Right lobe of liver (tissue), 6 donors: ENCODE measurements around the gene SCRT2. TPM values are rescaled to one million over a fixed set of nuclear protein-coding genes. Genes with fewer than 3 reads are reported as not detected.

Experiments used
- ATAC-seq, 4 donors: fragments of 200-7000 bp; cut with Tn5 transposase; one replicate each; pipeline ENCODE4 v1.9.1; 2020; ENCODE audit warnings: mild to moderate bottlenecking in 4 of 4, moderate library complexity in 4 of 4
- DNase-seq, 3 donors: peaks; one replicate each; pipeline ENCODE4 v3.0.0-alpha.2; 2020
- H3K27ac ChIP-seq, 3 donors: fragments of 200-600 bp; one replicate each; pipeline ENCODE4 v1.8.0; 2022
- H3K27me3 ChIP-seq, 2 donors: fragments of 200-600 bp; one replicate each; pipeline ENCODE4 v1.8.0; 2022
- H3K36me3 ChIP-seq, 4 donors: fragments of 200-600 bp; sonication (generic) in 1 of 4; one replicate each; pipeline versions ENCODE4 v1.5.1 to v1.8.0; 2017 to 2022; ENCODE audit warnings: control low read depth in 1 of 4
- H3K4me1 ChIP-seq, 4 donors: fragments of 200-600 bp; sonication (generic) in 1 of 4; one replicate each; pipeline versions ENCODE4 v1.5.1 to v1.8.0; 2017 to 2022; ENCODE audit warnings: control low read depth in 1 of 4
- H3K4me3 ChIP-seq, 3 donors: fragments of 200-600 bp; one replicate each; pipeline ENCODE4 v1.8.0; 2022
- H3K9me3 ChIP-seq, 4 donors: fragments of 200-600 bp; sonication (generic) in 1 of 4; one replicate each; pipeline versions ENCODE4 v1.5.1 to v1.8.0; 2017 to 2022; ENCODE audit warnings: control low read depth in 1 of 4
- CTCF ChIP-seq, 4 donors: fragments of 200-600 bp in 3 of 4; fragments of 450-650 bp in 1 of 4; IDR thresholded peaks; one replicate each; pipeline versions ENCODE4 v1.5.1 to v1.8.0; 2016 to 2022; ENCODE audit warnings: antibody characterized with exemption in 4 of 4, mild to moderate bottlenecking in 2 of 4
- POLR2A ChIP-seq: fragments of 450-650 bp; IDR thresholded peaks from one replicate; pipeline ENCODE4 v1.6.1; 2017; ENCODE audit warnings: antibody characterized with exemption, mild to moderate bottlenecking
- WGBS: methylation state at CpG from one replicate; pipeline ENCODE4 v1.1.6; 2018; ENCODE audit warnings: low coverage, low lambda C conversion rate; ENCODE audit not compliant: insufficient coverage; ENCODE audit errors: missing lambda C conversion rate; 5-methylcytosine and 5-hydroxymethylcytosine counted together
- intact Hi-C, 2 donors: fragments of 100-400 bp; cut with DNase I; formaldehyde crosslinking; loops; one replicate each; pipeline versions ENCODE4 v1.11.2 to v1.14.1; 2022
- total RNA-seq, 6 experiments: library from RNA; depleted of rRNA in 2 of 6; stranded (reverse); fragments of >200 nt in 2 of 6; fragmentation: NEBNext Ultra II Directional in 3 of 6; extraction: Animal tissue kit (Norgen Biotek cat#: 25700) in 3 of 6; gene quantifications; one replicate each; pipeline versions ENCODE4 v1.1.0 to v1.2.4, GENCODE V29; 2016 to 2023
- donor health status: DM: no; HTN: yes; CAD: no.
- donor health status: DM: no; HTN: no; CAD: no.
- donor health status: DM: no; HTN: no; CAD: no.
- donor health status: DM: no; HTN: yes; CAD: no.
- donor health status: DM: no; HTN: yes; CAD: no.

The SCRT2 gene
- total RNA-seq, 6 experiments from 2014 or later, result not detected

- Histone ChIP-seq H3K4me1 (peaks cover 0 to 8% (median 0%) of the 10 kb centered on the region in 4 donors), H3K36me3 (no peaks in the 10 kb centered on the region), H3K4me3 (no peak overlapping the region), H3K27me3 (peaks cover 0 to 12% of the 10 kb centered on the region in 2 donors), H3K9me3 (no peaks in the 10 kb centered on the region), H3K27ac (no peak overlapping the region)
- DNase-seq (no peak), ATAC-seq (no peak)
- WGBS, result 71% methylated on average over 2 of the region's 2 CpGs
- TF ChIP-seq POLR2A (no peak), CTCF (IDR thresholded peaks at IDR 0.05) (no peak)
- intact Hi-C loops, result no loop called here
Observed at GRCh38 chr20:680638-681187, 5.1 kb upstream of the SCRT2 start.

GRCh38 chr20:677957-678356 lies 2.4 kb upstream of the SCRT2 start:
- Histone ChIP-seq H3K36me3 (no peaks in the 10 kb centered on the region), H3K4me1 (peaks cover 0 to 13% (median 0%) of the 10 kb centered on the region in 4 donors), H3K9me3 (no peaks in the 10 kb centered on the region), H3K4me3 (no peak overlapping the region), H3K27ac (no peak overlapping the region), H3K27me3 (peaks cover 0 to 12% of the 10 kb centered on the region in 2 donors)
- no peak for TF ChIP-seq CTCF (IDR thresholded peaks at IDR 0.05)
- TF ChIP-seq POLR2A, result no peak
- intact Hi-C loops, result no loop called here
- ATAC-seq (no peak), DNase-seq (peak in 1 of 3 donors; percentile 18)
- whole genome bisulfite sequencing, result 55% methylated on average over 5 of the region's 5 CpGs

GRCh38 chr20:676967-677366 lies 1.4 kb upstream of the SCRT2 start:
- Histone ChIP-seq H3K36me3 (no peaks in the 10 kb centered on the region), H3K9me3 (no peaks in the 10 kb centered on the region), H3K4me1 (peaks cover 0 to 13% (median 0%) of the 10 kb centered on the region in 4 donors), H3K27ac (no peak overlapping the region), H3K27me3 (peaks cover 0 to 12% of the 10 kb centered on the region in 2 donors), H3K4me3 (no peak overlapping the region)
- WGBS, result no CpG with 5 or more reads among the region's 3 CpGs
- TF ChIP-seq POLR2A (no peak), CTCF (IDR thresholded peaks at IDR 0.05) (no peak)
- DNase-seq, result peak in 1 of 3 donors; percentile 5
- no peak for ATAC-seq
- intact Hi-C loops, result no loop called here

- H3K27ac ChIP-seq, result no peak overlapping the region
- no peak overlapping the region for H3K4me3 ChIP-seq
- no peaks in the 10 kb centered on the region for H3K36me3 ChIP-seq
- DNase-seq (peak in 1 of 3 donors; percentile 46), ATAC-seq (peak in 3 of 4 donors; percentile 6 to 35 (median 16))
- TF ChIP-seq POLR2A (no peak), CTCF (IDR thresholded peaks at IDR 0.05) (no peak)
- peaks cover 0 to 13% (median 0%) of the 10 kb centered on the region in 4 donors for H3K4me1 ChIP-seq
- intact Hi-C loops, result no loop called here
- H3K27me3 ChIP-seq, result peaks cover 0 to 12% of the 10 kb centered on the region in 2 donors
- no peaks in the 10 kb centered on the region for H3K9me3 ChIP-seq
- 6% methylated on average over 13 of the region's 24 CpGs for WGBS
Observed at GRCh38 chr20:676315-676937, 824 bp upstream of the SCRT2 start.
